DND-41 (cell line): ENCODE data around the gene CIRBP.

Experiments used
- ATAC-seq: fragments of 200-7000 bp; cut with Tn5 transposase; 3 replicates; pipeline ENCODE4 v1.9.1; 2021; ENCODE audit warnings: low read depth; ENCODE audit not compliant: insufficient read depth
- DNase-seq: peaks from one replicate; pipeline ENCODE4 v3.0.0-alpha.2; 2020
- H2AFZ ChIP-seq: 2 replicates; pipeline ENCODE4 v1.6.0; 2012; ENCODE audit warnings: low read depth, low read length
- H3K27ac ChIP-seq: 2 replicates; pipeline ENCODE4 v1.5.1; 2012; ENCODE audit warnings: low read length, inconsistent platforms
- H3K27me3 ChIP-seq: fragments of 200-600 bp; sonication (generic); 2 replicates; pipeline ENCODE4 v1.6.0; 2012; ENCODE audit warnings: low read length, mild to moderate bottlenecking, inconsistent platforms; ENCODE audit not compliant: insufficient read depth, poor library complexity
- H3K36me3 ChIP-seq: 2 replicates; pipeline ENCODE4 v1.5.1; 2012; ENCODE audit warnings: low read length, inconsistent platforms; ENCODE audit not compliant: insufficient read depth
- H3K4me1 ChIP-seq: 2 replicates; pipeline ENCODE4 v1.5.1; 2012; ENCODE audit warnings: mild to moderate bottlenecking, low read length; ENCODE audit not compliant: insufficient read depth
- H3K4me2 ChIP-seq: 2 replicates; pipeline ENCODE4 v1.6.0; 2012; ENCODE audit warnings: mild to moderate bottlenecking, moderate library complexity, low read length, inconsistent platforms; ENCODE audit not compliant: insufficient read depth
- H3K4me3 ChIP-seq, 2 experiments: fragments of 200-600 bp in 1 of 2; shearing (Covaris generic) in 1 of 2; 2 replicates each; pipeline ENCODE4 v1.5.1; 2012 to 2016; ENCODE audit warnings: inconsistent platforms in 2 of 2, low read length in 2 of 2, mild to moderate bottlenecking in 2 of 2, low read depth in 1 of 2, moderate library complexity in 1 of 2
- H3K79me2 ChIP-seq: 2 replicates; pipeline ENCODE4 v1.6.0; 2012; ENCODE audit warnings: low read length, inconsistent platforms; ENCODE audit not compliant: insufficient read depth
- H3K9ac ChIP-seq: 2 replicates; pipeline ENCODE4 v1.6.0; 2012; ENCODE audit warnings: low read depth, mild to moderate bottlenecking, inconsistent platforms, low read length, moderate library complexity
- H3K9me3 ChIP-seq: 2 replicates; pipeline ENCODE4 v1.5.1; 2012; ENCODE audit warnings: low read length, moderate library complexity, mild to moderate bottlenecking, inconsistent platforms; ENCODE audit not compliant: insufficient read depth, severe bottlenecking
- H4K20me1 ChIP-seq: 2 replicates; pipeline ENCODE4 v1.6.0; 2012; ENCODE audit warnings: low read length; ENCODE audit not compliant: insufficient read depth
- EZH2 ChIP-seq: IDR thresholded peaks from 3 replicates; pipeline ENCODE4 v1.6.1; 2012; ENCODE audit warnings: borderline replicate concordance, low read depth, mild to moderate bottlenecking, moderate library complexity, low read length, inconsistent platforms; ENCODE audit not compliant: severe bottlenecking
- TF ChIP-seq, protein P1 (sequence below): IDR thresholded peaks from 2 replicates; pipeline ENCODE4 v1.5.1; 2012; ENCODE audit warnings: borderline replicate concordance, low read length, moderate library complexity, mild to moderate bottlenecking; ENCODE audit not compliant: poor library complexity, severe bottlenecking; ENCODE audit errors: extremely low read depth

CIRBP gene

DNA sequence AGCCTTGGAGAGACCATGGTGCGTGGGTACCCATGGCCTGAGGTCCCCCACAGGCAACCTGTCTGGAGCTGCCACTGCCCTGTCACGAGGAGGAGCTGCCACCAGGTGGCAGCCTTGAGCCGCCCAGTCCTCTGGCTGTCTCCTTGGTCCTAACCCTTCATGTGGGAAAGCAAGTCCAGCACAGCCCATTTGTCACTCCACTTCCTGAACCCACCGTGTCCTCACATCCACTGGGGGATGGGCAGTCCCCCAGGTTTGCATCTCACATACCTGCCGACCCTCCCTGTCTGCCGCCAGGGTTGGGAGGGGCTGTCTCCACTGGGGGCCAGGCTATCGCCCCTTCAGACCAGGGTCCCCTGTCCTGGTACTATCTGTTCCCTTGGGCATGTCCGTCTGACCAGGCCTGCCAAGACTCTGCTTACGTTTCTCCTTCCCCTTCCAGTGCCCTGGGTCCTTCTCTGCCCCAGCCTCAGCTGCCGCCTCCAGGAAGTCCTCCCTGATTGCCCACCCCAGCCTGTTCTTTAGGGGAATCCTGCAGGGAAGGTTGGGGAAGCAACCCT lies 10.7 kb downstream of the CIRBP start:
- H4K20me1 ChIP-seq, result peaks cover 32% of the 10 kb centered on the region
- no peak for TF ChIP-seq EZH2
- TF ChIP-seq, protein P1, sequence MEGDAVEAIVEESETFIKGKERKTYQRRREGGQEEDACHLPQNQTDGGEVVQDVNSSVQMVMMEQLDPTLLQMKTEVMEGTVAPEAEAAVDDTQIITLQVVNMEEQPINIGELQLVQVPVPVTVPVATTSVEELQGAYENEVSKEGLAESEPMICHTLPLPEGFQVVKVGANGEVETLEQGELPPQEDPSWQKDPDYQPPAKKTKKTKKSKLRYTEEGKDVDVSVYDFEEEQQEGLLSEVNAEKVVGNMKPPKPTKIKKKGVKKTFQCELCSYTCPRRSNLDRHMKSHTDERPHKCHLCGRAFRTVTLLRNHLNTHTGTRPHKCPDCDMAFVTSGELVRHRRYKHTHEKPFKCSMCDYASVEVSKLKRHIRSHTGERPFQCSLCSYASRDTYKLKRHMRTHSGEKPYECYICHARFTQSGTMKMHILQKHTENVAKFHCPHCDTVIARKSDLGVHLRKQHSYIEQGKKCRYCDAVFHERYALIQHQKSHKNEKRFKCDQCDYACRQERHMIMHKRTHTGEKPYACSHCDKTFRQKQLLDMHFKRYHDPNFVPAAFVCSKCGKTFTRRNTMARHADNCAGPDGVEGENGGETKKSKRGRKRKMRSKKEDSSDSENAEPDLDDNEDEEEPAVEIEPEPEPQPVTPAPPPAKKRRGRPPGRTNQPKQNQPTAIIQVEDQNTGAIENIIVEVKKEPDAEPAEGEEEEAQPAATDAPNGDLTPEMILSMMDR, result peak; percentile 96
- no peaks in the 10 kb centered on the region for H3K9me3 ChIP-seq
- no peak overlapping the region for H3K9ac ChIP-seq
- H3K79me2 ChIP-seq, result peaks cover 21% of the 10 kb centered on the region
- peaks cover 20% of the 10 kb centered on the region for H3K4me1 ChIP-seq
- DNase-seq (peak; percentile 81), ATAC-seq (peak; percentile 33)
- H2AFZ ChIP-seq, result no peak overlapping the region
- no peak overlapping the region for H3K27ac ChIP-seq
- no peaks in the 10 kb centered on the region for H3K27me3 ChIP-seq
- H3K4me3 ChIP-seq, result no peak overlapping the region
- H3K36me3 ChIP-seq, result peaks cover 39% of the 10 kb centered on the region
- H3K4me2 ChIP-seq, result no peak overlapping the region

DNA sequence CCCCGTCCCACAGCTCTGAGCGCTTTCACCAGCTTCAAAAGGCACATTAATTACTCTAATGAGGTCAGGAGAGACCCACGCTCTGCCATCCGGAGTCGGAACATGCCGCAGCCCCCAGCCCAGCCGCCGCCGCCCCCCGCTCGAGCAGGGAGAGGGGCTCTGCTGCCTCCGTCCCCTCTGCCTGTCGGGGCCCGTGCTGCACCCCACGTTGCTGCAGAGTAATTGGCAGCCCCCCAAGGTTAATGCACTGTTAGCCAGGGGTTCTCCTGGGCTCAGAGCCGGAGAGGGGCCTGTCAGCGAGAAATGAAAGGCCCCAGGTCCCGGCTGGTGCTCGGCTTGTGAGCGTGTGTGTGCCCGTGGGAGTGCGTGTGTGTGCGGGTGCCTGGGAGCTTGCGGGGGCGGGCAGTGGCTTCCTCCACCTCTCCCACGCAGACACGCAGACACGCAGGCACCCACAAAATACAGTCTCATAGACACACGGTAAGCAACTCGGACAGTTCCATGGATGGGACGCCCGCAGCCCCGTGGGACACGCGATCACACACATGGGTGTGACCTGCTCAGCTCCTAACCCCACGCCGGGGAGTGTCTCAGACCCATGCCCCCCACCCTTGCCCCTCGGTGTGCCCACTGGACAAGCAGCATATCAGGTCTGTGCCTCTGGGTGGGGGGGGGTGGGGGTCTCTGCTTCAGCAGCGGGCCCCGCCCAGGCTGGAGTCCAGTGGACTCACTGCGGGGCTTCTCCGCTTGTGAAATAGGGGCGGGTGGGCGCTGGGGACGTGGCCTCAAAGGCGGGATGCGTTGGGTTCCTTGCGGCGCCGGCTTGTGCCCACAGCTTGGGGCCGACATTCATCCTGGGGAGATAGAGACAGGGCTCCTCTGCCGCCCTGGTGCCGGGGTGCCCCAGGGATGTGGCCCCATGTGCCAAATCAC lies 11.8 kb downstream of the CIRBP start:
- no peak overlapping the region for H3K4me2 ChIP-seq
- H3K79me2 ChIP-seq, result peaks cover 20% of the 10 kb centered on the region
- H4K20me1 ChIP-seq, result peaks cover 29% of the 10 kb centered on the region
- no peak overlapping the region for H3K4me3 ChIP-seq
- no peak overlapping the region for H2AFZ ChIP-seq
- ATAC-seq (no peak), DNase-seq (no peak)
- peaks cover 35% of the 10 kb centered on the region for H3K36me3 ChIP-seq
- no peaks in the 10 kb centered on the region for H3K9me3 ChIP-seq
- no peak overlapping the region for H3K27ac ChIP-seq
- H3K9ac ChIP-seq, result no peak overlapping the region
- H3K4me1 ChIP-seq, result peaks cover 16% of the 10 kb centered on the region
- no peaks in the 10 kb centered on the region for H3K27me3 ChIP-seq
- TF ChIP-seq, protein P1, result no peak
- TF ChIP-seq EZH2, result no peak

DNA sequence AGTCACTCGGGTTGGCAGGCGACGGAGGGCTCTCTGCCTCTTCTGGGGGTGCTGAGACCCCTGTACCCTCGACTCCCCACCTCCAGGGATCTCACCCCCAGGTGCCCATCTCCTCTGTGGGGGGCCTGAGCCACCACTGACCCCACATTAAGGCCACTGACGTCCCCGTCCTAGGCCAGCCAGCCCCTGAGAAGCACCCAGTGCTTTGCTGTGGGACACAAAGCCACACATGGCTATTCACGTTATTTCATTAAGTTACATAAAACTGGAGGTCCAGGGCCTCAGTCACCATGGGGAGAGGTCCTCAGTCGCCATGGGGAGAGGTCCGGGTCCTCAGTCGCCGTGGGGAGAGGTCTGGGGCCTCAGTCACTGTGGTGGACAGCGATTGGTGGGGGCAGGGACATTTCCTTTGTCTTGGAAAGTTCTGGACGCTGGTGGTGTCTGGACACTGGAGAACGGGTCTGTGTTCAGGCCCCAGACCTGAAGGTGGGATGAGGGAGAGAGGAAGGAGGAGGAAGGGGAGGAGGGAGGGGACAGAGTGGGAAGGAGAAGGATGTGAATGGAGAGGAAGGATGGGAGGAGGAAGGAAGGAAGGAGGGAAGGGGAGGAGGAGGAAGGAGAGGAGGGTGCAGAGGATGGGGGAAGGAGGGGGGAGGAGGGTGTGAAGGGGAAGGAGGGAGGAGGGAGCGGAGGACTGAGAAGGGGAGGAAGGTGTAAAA lies 12.6 kb downstream of the CIRBP start:
- peaks cover 32% of the 10 kb centered on the region for H3K36me3 ChIP-seq
- no peak overlapping the region for H3K4me3 ChIP-seq
- no peak for TF ChIP-seq EZH2
- TF ChIP-seq, protein P1, result no peak
- ATAC-seq (no peak), DNase-seq (no peak)
- H3K9me3 ChIP-seq, result no peaks in the 10 kb centered on the region
- H3K27ac ChIP-seq, result no peak overlapping the region
- H2AFZ ChIP-seq, result no peak overlapping the region
- H3K4me1 ChIP-seq, result peaks cover 8% of the 10 kb centered on the region
- H3K79me2 ChIP-seq, result peaks cover 12% of the 10 kb centered on the region
- H3K4me2 ChIP-seq, result no peak overlapping the region
- no peak overlapping the region for H3K9ac ChIP-seq
- no peaks in the 10 kb centered on the region for H3K27me3 ChIP-seq
- peaks cover 21% of the 10 kb centered on the region for H4K20me1 ChIP-seq
